OCI-LY7 (cell line): ENCODE results near the gene GATA1. TPM values are rescaled to one million over a fixed set of nuclear protein-coding genes. Genes with fewer than 3 reads are reported as not detected.

Source experiments
- BruUV-seq: library from RNA; stranded (reverse); fragments of 400-500 nt; replicated peaks from 2 replicates; lab custom pipeline; 2021; lab: Mats Ljungman, UMichigan
- CTCF ChIA-PET: fragments of 300-600 bp; sonication (Branson Sonifier 250); formaldehyde crosslinking; loops from one replicate; lab custom pipeline; 2022; ENCODE audit warnings: antibody characterized with exemption; ENCODE audit not compliant: unreplicated experiment; lab: Charles Lee
- POLR2A ChIA-PET: fragments of 300-600 bp; sonication (Branson Sonifier 250); formaldehyde crosslinking; loops from one replicate; lab custom pipeline; 2022; ENCODE audit warnings: antibody characterized with exemption; lab: Charles Lee
- DNase-seq: peaks from one replicate; pipeline ENCODE4 v3.0.0-alpha.2; 2015; ENCODE audit warnings: low spot score
- H2AFZ ChIP-seq: fragments of 200-600 bp; sonication (generic), shearing (Covaris generic); 2 replicates; pipeline ENCODE4 v1.6.1; 2014; ENCODE audit warnings: mild to moderate bottlenecking, antibody characterized with exemption, low read length, moderate library complexity
- H3K27ac ChIP-seq: fragments of 200-600 bp; sonication (generic); 2 replicates; pipeline ENCODE4 v1.5.1; 2014; ENCODE audit warnings: mixed run types, low read depth, mild to moderate bottlenecking, moderate library complexity, low read length, inconsistent platforms; ENCODE audit not compliant: poor library complexity, severe bottlenecking
- H3K36me3 ChIP-seq: fragments of 200-600 bp; sonication (generic); 2 replicates; pipeline ENCODE4 v1.6.1; 2014; ENCODE audit warnings: mild to moderate bottlenecking, antibody characterized with exemption, low read length, moderate library complexity, mixed read lengths; ENCODE audit not compliant: insufficient read depth
- H3K4me1 ChIP-seq: fragments of 200-600 bp; sonication (generic); 2 replicates; pipeline ENCODE4 v1.5.1; 2014; ENCODE audit warnings: mild to moderate bottlenecking, low read length; ENCODE audit not compliant: insufficient read depth, poor library complexity, severe bottlenecking
- H3K4me2 ChIP-seq: fragments of 200-600 bp; sonication (generic); 2 replicates; pipeline ENCODE4 v1.6.1; 2014; ENCODE audit warnings: mild to moderate bottlenecking, low read length
- H3K4me3 ChIP-seq: fragments of 200-600 bp; sonication (generic); 2 replicates; pipeline ENCODE4 v1.5.1; 2014; ENCODE audit warnings: mild to moderate bottlenecking, low read depth, low read length; ENCODE audit not compliant: poor library complexity, severe bottlenecking
- H3K79me2 ChIP-seq: fragments of 200-600 bp; sonication (generic); 2 replicates; pipeline ENCODE4 v1.6.1; 2016; ENCODE audit warnings: low read depth, mild to moderate bottlenecking, low read length, moderate library complexity, mixed read lengths; ENCODE audit not compliant: insufficient read depth
- H3K9me2 ChIP-seq: fragments of 200-600 bp; sonication (generic); 2 replicates; pipeline ENCODE4 v1.6.1; 2016; ENCODE audit warnings: mild to moderate bottlenecking, low read length, mixed read lengths; ENCODE audit not compliant: insufficient read depth
- H3K9me3 ChIP-seq: fragments of 200-600 bp; sonication (generic); 2 replicates; pipeline ENCODE4 v1.6.1; 2014; ENCODE audit warnings: mild to moderate bottlenecking, mixed run types, low read length, mixed read lengths
- H4K20me1 ChIP-seq: fragments of 200-600 bp; sonication (generic); 2 replicates; pipeline ENCODE4 v1.6.1; 2014; ENCODE audit warnings: mild to moderate bottlenecking, antibody characterized with exemption, low read length, moderate library complexity, mixed read lengths; ENCODE audit not compliant: insufficient read depth
- EZH2phosphoT487 ChIP-seq: fragments of 200-600 bp; sonication (generic); IDR thresholded peaks from 2 replicates; pipeline ENCODE4 v1.6.1; 2018; ENCODE audit warnings: low read depth, borderline replicate concordance, mild to moderate bottlenecking, mixed run types, antibody characterized with exemption, low read length, moderate library complexity, mixed read lengths
- intact Hi-C: fragments of 100-400 bp; cut with micrococcal nuclease; formaldehyde crosslinking; loops from one replicate; pipeline ENCODE4 v1.10.0; 2022; ENCODE audit not compliant: unreplicated experiment
- total RNA-seq, 2 experiments: library from RNA; depleted of rRNA in 1 of 2; stranded (reverse); fragments of >200 nt in 1 of 2; shearing (Covaris generic) in 1 of 2; gene quantifications; 2 replicates each; pipeline ENCODE4 v1.2.3, GENCODE V29; 2014 to 2022
- TF ChIP-seq, protein P1 (sequence below): fragments of 200-600 bp; sonication (generic); conservative IDR thresholded peaks from 2 replicates; pipeline ENCODE4 v1.5.1; 2014; ENCODE audit warnings: mild to moderate bottlenecking, antibody characterized with exemption, low read length, moderate library complexity, mixed read lengths

GATA1 gene
- total RNA-seq, 2 experiments from 2014 or later: not detected

DNA sequence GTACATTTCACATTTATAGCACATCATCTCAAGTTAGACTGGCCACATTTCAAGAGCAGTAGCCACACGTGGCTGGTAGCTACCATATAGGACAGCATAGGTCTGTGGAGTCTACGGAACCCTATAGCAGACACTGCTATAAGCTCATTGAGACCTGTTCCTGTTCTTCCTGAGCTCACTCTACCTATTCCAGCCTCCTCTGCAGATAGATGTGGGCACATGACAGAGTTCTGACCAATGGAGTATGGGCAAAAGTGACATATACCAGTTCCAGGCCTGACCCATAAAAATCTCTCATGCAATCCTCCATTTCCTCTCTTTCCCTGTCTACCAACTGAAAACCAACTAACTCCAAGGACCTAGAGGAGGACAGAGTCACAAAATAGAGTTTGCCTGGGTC lies 11.9 kb downstream of the GATA1 start:
- no peak for DNase-seq
- H3K4me3 ChIP-seq: no peak overlapping the region
- intact Hi-C loops: no loop called here
- H3K36me3 ChIP-seq: peaks cover 3% of the 10 kb centered on the region
- peaks cover 15% of the 10 kb centered on the region for H3K4me1 ChIP-seq
- no TSS peak for BruUV-seq
- no peaks in the 10 kb centered on the region for H3K9me3 ChIP-seq
- TF ChIP-seq, protein P1, sequence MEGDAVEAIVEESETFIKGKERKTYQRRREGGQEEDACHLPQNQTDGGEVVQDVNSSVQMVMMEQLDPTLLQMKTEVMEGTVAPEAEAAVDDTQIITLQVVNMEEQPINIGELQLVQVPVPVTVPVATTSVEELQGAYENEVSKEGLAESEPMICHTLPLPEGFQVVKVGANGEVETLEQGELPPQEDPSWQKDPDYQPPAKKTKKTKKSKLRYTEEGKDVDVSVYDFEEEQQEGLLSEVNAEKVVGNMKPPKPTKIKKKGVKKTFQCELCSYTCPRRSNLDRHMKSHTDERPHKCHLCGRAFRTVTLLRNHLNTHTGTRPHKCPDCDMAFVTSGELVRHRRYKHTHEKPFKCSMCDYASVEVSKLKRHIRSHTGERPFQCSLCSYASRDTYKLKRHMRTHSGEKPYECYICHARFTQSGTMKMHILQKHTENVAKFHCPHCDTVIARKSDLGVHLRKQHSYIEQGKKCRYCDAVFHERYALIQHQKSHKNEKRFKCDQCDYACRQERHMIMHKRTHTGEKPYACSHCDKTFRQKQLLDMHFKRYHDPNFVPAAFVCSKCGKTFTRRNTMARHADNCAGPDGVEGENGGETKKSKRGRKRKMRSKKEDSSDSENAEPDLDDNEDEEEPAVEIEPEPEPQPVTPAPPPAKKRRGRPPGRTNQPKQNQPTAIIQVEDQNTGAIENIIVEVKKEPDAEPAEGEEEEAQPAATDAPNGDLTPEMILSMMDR: no peak
- TF ChIP-seq EZH2phosphoT487: no peak
- no peak overlapping the region for H2AFZ ChIP-seq
- no peak overlapping the region for H3K4me2 ChIP-seq
- ChIA-PET POLR2A (interaction anchor here (0.7 kb wide), 1 partner anchor 84 kb away, joined by 4 read pairs; no protein-coding TSS in a partner anchor), CTCF (interaction anchor here (0.5 kb wide), 1 partner anchor 122 kb away, joined by 4 read pairs; no protein-coding TSS in a partner anchor)
- peaks cover 6% of the 10 kb centered on the region; the same call in 1 of the 2 replicates for H3K79me2 ChIP-seq
- H4K20me1 ChIP-seq: no peaks in the 10 kb centered on the region
- no peak overlapping the region for H3K27ac ChIP-seq
- H3K9me2 ChIP-seq: no peaks in the 10 kb centered on the region

GRCh38 chrX:48800574-48801279 lies 14.3 kb downstream of the GATA1 start:
- H3K4me3 ChIP-seq: peak overlapping the region; percentile 77

More at GRCh38 chrX:48800574-48801279, 14.3 kb downstream of the GATA1 start:
- Histone ChIP-seq H3K79me2 (peaks cover 8% of the 10 kb centered on the region; the same call in 1 of the 2 replicates), H4K20me1 (no peaks in the 10 kb centered on the region), H3K9me2 (no peaks in the 10 kb centered on the region), H3K9me3 (no peaks in the 10 kb centered on the region), H2AFZ (peak overlapping the region; percentile 69; the same call in 1 of the 2 replicates), H3K27ac (peak overlapping the region; percentile 71), H3K36me3 (peaks cover 14% of the 10 kb centered on the region), H3K4me2 (peak overlapping the region; percentile 75), H3K4me1 (peaks cover 18% of the 10 kb centered on the region)
- DNase-seq: peak; percentile 2
- BruUV-seq: TSS peak; percentile 97
- POLR2A ChIA-PET: interaction anchor here (1.4 to 1.5 kb wide), 2 partner anchors 24 to 148 kb away, joined by 3 to 4 read pairs; no protein-coding TSS in a partner anchor
- TF ChIP-seq, protein P1: no peak
- TF ChIP-seq EZH2phosphoT487: no peak
- intact Hi-C loops: loop anchor here (2.0 to 10.0 kb wide), 3 partner anchors 63 to 124 kb away; partner anchors contain the start of genes PQBP1 and TIMM17B
- CTCF ChIA-PET: interaction anchor here (1.0 kb wide), 1 partner anchor 152 kb away, joined by 3 read pairs; no protein-coding TSS in a partner anchor
